IMR-90 (cell line): ENCODE data around the gene NBEA. TPM values are rescaled to one million over a fixed set of nuclear protein-coding genes. Genes with fewer than 3 reads are reported as not detected.

ENCODE experiments used
- ATAC-seq: fragments of 200-7000 bp; cut with Tn5 transposase; 2 replicates; pipeline ENCODE4 v1.9.1; 2020; ENCODE audit warnings: low read depth, mild to moderate bottlenecking, moderate library complexity
- BruUV-seq: library from RNA; stranded (reverse); fragments of 400-500 nt; replicated peaks from 2 replicates; lab custom pipeline; 2021; lab: Mats Ljungman, UMichigan
- CTCF ChIA-PET: fragments of 300-600 bp; formaldehyde crosslinking; extraction: SDS; loops from one replicate; lab custom pipeline; 2021; ENCODE audit warnings: antibody characterized with exemption; lab: Yijun Ruan, JAX
- POLR2A ChIA-PET: fragments of 300-600 bp; sonication (Branson Sonifier 250); formaldehyde crosslinking; loops from one replicate; lab custom pipeline; 2022; ENCODE audit warnings: antibody characterized with exemption; ENCODE audit not compliant: unreplicated experiment; lab: Charles Lee
- DNase-seq: peaks from one replicate; pipeline ENCODE4 v3.0.0; 2013
- H2AFZ ChIP-seq: replicated peaks from 2 replicates; pipeline ENCODE3; 2013; ENCODE audit warnings: low read length, mild to moderate bottlenecking; ENCODE audit not compliant: poor library complexity
- H2AK5ac ChIP-seq: 2 replicates; pipeline ENCODE4 v1.6.1; 2013; ENCODE audit warnings: low read depth, low read length, inconsistent platforms
- H2AK9ac ChIP-seq: replicated peaks from 2 replicates; pipeline ENCODE3; 2013; ENCODE audit warnings: mild to moderate bottlenecking, low read depth, low read length, moderate library complexity; ENCODE audit not compliant: poor library complexity
- H2BK120ac ChIP-seq: 2 replicates; pipeline ENCODE4 v1.6.1; 2013; ENCODE audit warnings: low read depth, low read length, inconsistent platforms
- H2BK15ac ChIP-seq: 3 replicates; pipeline ENCODE4 v1.6.1; 2013; ENCODE audit warnings: low read depth, low read length, inconsistent platforms
- H2BK20ac ChIP-seq: 2 replicates; pipeline ENCODE4 v1.6.1; 2013; ENCODE audit warnings: low read depth, mild to moderate bottlenecking, inconsistent platforms, low read length, moderate library complexity
- H2BK5ac ChIP-seq: 2 replicates; pipeline ENCODE4 v1.6.1; 2013; ENCODE audit warnings: mild to moderate bottlenecking, low read depth, low read length, inconsistent platforms; ENCODE audit not compliant: poor library complexity, severe bottlenecking
- H3K14ac ChIP-seq: replicated peaks from 2 replicates; pipeline ENCODE4 v1.6.1; 2013; ENCODE audit warnings: low read depth, low read length, inconsistent platforms
- H3K18ac ChIP-seq: 2 replicates; pipeline ENCODE4 v1.6.1; 2013; ENCODE audit warnings: low read depth, low read length, control low read depth
- H3K23ac ChIP-seq: 2 replicates; pipeline ENCODE4 v1.6.1; 2013; ENCODE audit warnings: low read depth, low read length, inconsistent platforms
- H3K27ac ChIP-seq: 2 replicates; pipeline ENCODE4 v1.5.1; 2013; ENCODE audit warnings: mild to moderate bottlenecking, control low read depth, low read length; ENCODE audit not compliant: insufficient read depth
- H3K27me3 ChIP-seq: 2 replicates; pipeline ENCODE4 v1.6.1; 2013; ENCODE audit warnings: low read length; ENCODE audit not compliant: control insufficient read depth, insufficient read depth
- H3K36me3 ChIP-seq: 2 replicates; pipeline ENCODE4 v1.6.1; 2013; ENCODE audit warnings: low read length, mixed read lengths; ENCODE audit not compliant: control insufficient read depth, insufficient read depth
- H3K4ac ChIP-seq: 2 replicates; pipeline ENCODE4 v1.6.1; 2013; ENCODE audit warnings: low read depth, low read length, inconsistent platforms
- H3K4me1 ChIP-seq: 2 replicates; pipeline ENCODE4 v1.6.1; 2013; ENCODE audit warnings: low read length, mixed read lengths; ENCODE audit not compliant: control insufficient read depth, insufficient read depth
- H3K4me2 ChIP-seq: 2 replicates; pipeline ENCODE4 v1.6.1; 2013; ENCODE audit warnings: low read depth, mild to moderate bottlenecking, control low read depth, low read length, moderate library complexity
- H3K4me3 ChIP-seq: 2 replicates; pipeline ENCODE4 v1.5.1; 2013; ENCODE audit warnings: low read depth, mild to moderate bottlenecking, control low read depth, low read length, moderate library complexity; ENCODE audit not compliant: insufficient read depth
- H3K56ac ChIP-seq: 2 replicates; pipeline ENCODE4 v1.6.1; 2013; ENCODE audit warnings: low read length, inconsistent platforms; ENCODE audit not compliant: insufficient read depth; ENCODE audit errors: extremely low read depth
- H3K79me1 ChIP-seq, 2 experiments: 2 replicates each; pipeline ENCODE4 v1.6.1; 2013; ENCODE audit warnings: low read length in 2 of 2, inconsistent platforms in 1 of 2, low read depth in 1 of 2
- H3K9ac ChIP-seq: 2 replicates; pipeline ENCODE4 v1.6.1; 2013; ENCODE audit warnings: low read depth, low read length, control low read depth
- H3K9me1 ChIP-seq: 2 replicates; pipeline ENCODE4 v1.6.1; 2013; ENCODE audit warnings: low read length, inconsistent platforms; ENCODE audit not compliant: insufficient read depth
- H3K9me3 ChIP-seq: 2 replicates; pipeline ENCODE4 v1.6.1; 2013; ENCODE audit warnings: low read length; ENCODE audit not compliant: control insufficient read depth, insufficient read depth
- H4K20me1 ChIP-seq: 2 replicates; pipeline ENCODE4 v1.6.1; 2013; ENCODE audit warnings: low read length, inconsistent platforms; ENCODE audit not compliant: insufficient read depth
- H4K5ac ChIP-seq: 2 replicates; pipeline ENCODE4 v1.6.1; 2013; ENCODE audit warnings: mild to moderate bottlenecking, low read depth, low read length, control low read depth
- H4K8ac ChIP-seq, 2 experiments: 2 replicates each; pipeline ENCODE4 v1.6.1; 2013; ENCODE audit warnings: low read depth in 2 of 2, low read length in 2 of 2, control low read depth in 1 of 2, inconsistent platforms in 1 of 2
- H4K91ac ChIP-seq: 2 replicates; pipeline ENCODE4 v1.6.1; 2013; ENCODE audit warnings: low read depth, low read length, inconsistent platforms; ENCODE audit not compliant: insufficient read depth
- CHD1 ChIP-seq: IDR thresholded peaks from 2 replicates; pipeline ENCODE4 v1.6.1; 2012; ENCODE audit warnings: low read depth, low read length, improper control_type of control experiment
- RAD21 ChIP-seq: IDR thresholded peaks from 2 replicates; pipeline ENCODE4 v1.6.1; 2012; ENCODE audit warnings: low read length, improper control_type of control experiment
- WGBS, 2 experiments: methylation state at CpG; one replicate each; pipeline versions ENCODE4 v1.1.5 to v1.1.7; 2013; ENCODE audit warnings: missing lambda C conversion rate in 2 of 2; ENCODE audit not compliant: insufficient read length in 1 of 2; ENCODE audit errors: extremely low coverage in 2 of 2; 5-methylcytosine and 5-hydroxymethylcytosine counted together
- dilution Hi-C: fragments of 300-500 bp; cut with HindIII; formaldehyde crosslinking; loops from one replicate; pipeline ENCODE4 v1.14.3; 2018; ENCODE audit warnings: low sequenced_read_pairs; ENCODE audit not compliant: unreplicated experiment
- in situ Hi-C: fragments of 300-500 bp; cut with MboI; formaldehyde crosslinking; loops from 3 replicates; pipeline ENCODE4 v1.14.3; 2019; ENCODE audit warnings: low sequenced_read_pairs, inconsistent platforms, mixed read lengths
- intact Hi-C: fragments of 100-400 bp; cut with micrococcal nuclease; formaldehyde crosslinking; loops from 2 replicates; pipeline ENCODE4 v1.10.0; 2022
- polyA plus RNA-seq, 3 experiments: library from polyadenylated mRNA; depleted of rRNA; stranded (reverse); fragments of >200 nt; gene quantifications; 2 replicates each; pipeline ENCODE4 v1.2.3, GENCODE V29; 2012; ENCODE audit warnings: low replicate concordance in 1 of 3
- total RNA-seq: library from RNA; depleted of rRNA; stranded (reverse); fragments of >200 nt; gene quantifications from 2 replicates; pipeline ENCODE4 v1.2.3, GENCODE V29; 2012

NBEA gene
- total and polyA plus RNA-seq, 2 of the 4 experiments (the other 2 are of a cell fraction) = 0.82 to 2.2 TPM

- no peak overlapping the region for H4K91ac ChIP-seq
- no peak overlapping the region for H3K4ac ChIP-seq
- H2BK120ac ChIP-seq = no peak overlapping the region
- no peak overlapping the region for H3K18ac ChIP-seq
- no TSS peak for BruUV-seq
- no peak overlapping the region for H2BK20ac ChIP-seq
- H3K27me3 ChIP-seq = no peaks in the 10 kb centered on the region
- TF ChIP-seq CHD1 (no peak), RAD21 (no peak)
- ATAC-seq (no peak), DNase-seq (no peak)
- CTCF ChIA-PET = no interaction called here
- no peak overlapping the region for H3K14ac ChIP-seq
- WGBS, 2 experiments = no CpG with 5 or more reads among the region's 4 CpGs
- H3K36me3 ChIP-seq = no peaks in the 10 kb centered on the region
- no peak overlapping the region for H3K4me2 ChIP-seq
- H2AFZ ChIP-seq = no peak overlapping the region
- H3K9ac ChIP-seq = no peak overlapping the region
- H3K79me1 ChIP-seq = no peaks in the 10 kb centered on the region
- no peak overlapping the region for H3K23ac ChIP-seq
- H2AK9ac ChIP-seq = no peak overlapping the region
- no peak overlapping the region for H4K8ac ChIP-seq
- H3K56ac ChIP-seq = no peak overlapping the region
- H2AK5ac ChIP-seq = no peak overlapping the region
- POLR2A ChIA-PET = no interaction called here
- dilution Hi-C loops = no loop called here
- no peaks in the 10 kb centered on the region for H3K9me3 ChIP-seq
- H3K4me1 ChIP-seq = no peaks in the 10 kb centered on the region
- H3K9me1 ChIP-seq = no peaks in the 10 kb centered on the region
- intact Hi-C loops = no loop called here
- no peak overlapping the region for H2BK15ac ChIP-seq
- H3K4me3 ChIP-seq = no peak overlapping the region
- no peak overlapping the region for H4K5ac ChIP-seq
- in situ Hi-C loops = no loop called here
- no peak overlapping the region for H2BK5ac ChIP-seq
- H3K27ac ChIP-seq = no peak overlapping the region
- H4K20me1 ChIP-seq = no peaks in the 10 kb centered on the region
Measured at GRCh38 chr13:35092251-35092650, 150.2 kb downstream of the NBEA start.
